ENCODE results near the gene GDI1. TPM values are rescaled to one million over a fixed set of nuclear protein-coding genes. Genes with fewer than 3 reads are reported as not detected.

GDI1 gene
- total RNA-seq, 1 donor from 2014 or later: 31.4 TPM

- DNase-seq (ENCODE audit: low spot score): no peak
- peak; percentile 64 for ATAC-seq
Measured at GRCh38 chrX:154458954-154459778, 22.2 kb downstream of the GDI1 start.

DNA sequence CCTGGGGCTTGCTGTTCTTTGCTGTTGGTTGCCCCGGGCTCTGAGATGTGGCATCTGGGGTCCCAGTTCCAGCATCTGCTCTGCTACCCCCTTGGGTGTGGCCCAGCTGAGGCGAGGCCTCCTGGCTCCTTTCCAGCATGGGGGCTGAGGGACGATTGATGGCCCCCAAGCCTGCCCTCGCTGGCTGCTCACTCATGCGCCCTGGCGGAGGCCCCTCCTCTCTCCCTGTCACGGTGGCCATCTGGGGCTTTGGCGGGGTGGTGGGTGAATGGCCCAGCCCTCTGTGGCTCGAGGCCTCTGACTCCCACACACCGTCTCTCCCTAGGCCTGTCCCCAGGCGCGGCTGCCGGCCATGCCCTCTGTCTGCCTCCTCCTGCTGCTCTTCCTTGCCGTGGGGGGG is 22.9 kb downstream of the GDI1 start:
- DNase-seq (ENCODE audit: low spot score) (no peak), ATAC-seq (no peak)

DNA sequence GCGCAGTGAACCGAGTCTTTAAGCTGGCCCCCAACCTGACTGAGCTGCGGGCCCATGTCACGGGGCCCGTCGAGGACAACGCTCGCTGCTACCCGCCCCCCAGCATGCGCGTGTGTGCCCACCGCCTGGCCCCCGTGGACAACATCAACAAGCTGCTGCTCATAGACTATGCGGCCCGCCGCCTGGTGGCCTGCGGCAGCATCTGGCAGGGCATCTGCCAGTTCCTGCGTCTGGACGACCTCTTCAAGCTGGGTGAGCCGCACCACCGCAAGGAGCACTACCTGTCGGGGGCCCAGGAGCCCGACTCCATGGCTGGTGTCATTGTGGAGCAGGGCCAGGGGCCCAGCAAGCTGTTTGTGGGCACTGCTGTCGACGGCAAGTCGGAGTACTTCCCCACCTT is 23.4 kb downstream of the GDI1 start:
- ATAC-seq (no peak), DNase-seq (ENCODE audit: low spot score) (no peak)

DNA sequence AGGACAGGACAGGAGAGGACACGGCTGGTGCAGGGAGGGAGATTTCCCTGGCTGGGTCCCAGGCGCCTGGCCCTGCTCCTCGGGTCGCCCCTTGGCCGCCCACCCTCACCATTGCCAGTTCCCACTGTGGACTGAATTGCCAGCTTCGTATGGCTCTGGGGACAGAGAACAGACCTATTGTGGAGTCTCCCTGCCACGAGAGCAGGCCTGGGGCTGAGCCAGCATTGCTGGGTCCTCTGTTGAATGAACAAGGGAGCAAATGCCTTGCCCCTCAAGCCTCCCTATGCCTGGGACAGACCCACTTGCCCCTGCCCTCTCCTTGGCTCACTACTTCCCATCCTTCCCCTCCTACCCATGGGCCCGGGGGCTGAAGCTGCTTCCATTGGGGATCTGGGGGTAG is 25.4 kb downstream of the GDI1 start:
- ATAC-seq: no peak
- no peak for DNase-seq (ENCODE audit: low spot score)

GRCh38 chrX:154463611-154464220 is 26.8 kb downstream of the GDI1 start:
- no peak for ATAC-seq
- no peak for DNase-seq (ENCODE audit: low spot score)

- ATAC-seq (no peak), DNase-seq (ENCODE audit: low spot score) (no peak)
Measured at GRCh38 chrX:154464806-154465365, 27.9 kb downstream of the GDI1 start.

GRCh38 chrX:154465601-154466000 is 28.6 kb downstream of the GDI1 start:
- no peak for ATAC-seq
- no peak for DNase-seq (ENCODE audit: low spot score)

- no peak for ATAC-seq
- DNase-seq (ENCODE audit: low spot score): no peak
Measured at GRCh38 chrX:154466036-154466435, 29.1 kb downstream of the GDI1 start.

DNA sequence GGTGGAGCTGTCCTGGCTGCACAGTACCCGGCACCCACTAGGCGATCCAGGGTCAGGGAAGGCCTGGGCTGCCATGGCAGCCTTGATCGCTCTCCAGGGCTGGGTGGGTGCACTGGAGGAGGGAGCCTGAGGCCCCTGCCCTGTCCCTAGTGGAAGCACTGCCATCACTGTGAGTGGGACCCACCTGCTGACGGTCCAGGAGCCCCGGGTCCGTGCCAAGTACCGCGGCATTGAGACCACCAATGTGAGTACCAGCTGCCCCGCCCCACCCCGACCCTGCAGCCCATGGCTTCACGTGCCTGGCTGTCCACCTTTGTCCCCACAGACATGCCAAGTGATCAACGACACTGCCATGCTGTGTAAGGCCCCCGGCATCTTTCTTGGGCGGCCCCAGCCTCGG is 30.0 kb downstream of the GDI1 start:
- no peak for ATAC-seq
- no peak for DNase-seq (ENCODE audit: low spot score)

GRCh38 chrX:154467556-154467955 is 30.6 kb downstream of the GDI1 start:
- ATAC-seq (no peak), DNase-seq (ENCODE audit: low spot score) (no peak)

DNA sequence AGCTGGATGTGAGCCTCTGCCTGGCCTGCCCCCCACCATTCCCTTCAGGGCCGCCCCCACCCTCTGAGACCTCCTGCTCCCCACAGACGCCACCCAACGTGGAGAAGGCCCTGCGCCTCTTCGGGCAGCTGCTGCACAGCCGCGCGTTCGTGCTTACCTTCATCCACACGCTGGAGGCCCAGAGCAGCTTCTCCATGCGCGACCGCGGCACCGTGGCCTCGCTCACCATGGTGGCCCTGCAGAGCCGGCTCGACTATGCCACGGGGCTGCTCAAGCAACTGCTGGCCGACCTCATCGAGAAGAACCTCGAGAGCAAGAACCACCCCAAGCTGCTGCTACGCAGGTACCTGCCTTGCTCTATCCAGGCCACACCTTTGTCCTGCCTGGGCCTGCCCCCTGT is 31.3 kb downstream of the GDI1 start:
- ATAC-seq (no peak), DNase-seq (ENCODE audit: low spot score) (no peak)

DNA sequence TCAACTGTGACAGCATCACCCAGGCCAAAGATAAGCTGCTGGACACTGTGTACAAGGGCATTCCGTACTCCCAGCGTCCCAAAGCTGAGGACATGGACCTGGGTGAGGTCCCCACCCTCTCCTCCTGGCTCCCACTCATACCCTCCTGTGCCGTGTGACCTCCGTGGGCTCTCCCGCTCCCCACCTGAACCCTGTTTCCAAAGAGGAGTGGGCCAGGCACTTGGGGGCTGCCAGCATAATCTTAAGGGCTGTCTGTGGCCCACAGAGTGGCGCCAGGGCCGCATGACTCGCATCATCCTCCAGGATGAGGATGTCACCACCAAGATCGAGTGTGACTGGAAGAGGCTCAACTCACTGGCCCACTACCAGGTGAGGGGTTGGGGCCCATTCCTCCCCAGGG is 32.2 kb downstream of the GDI1 start:
- DNase-seq (ENCODE audit: low spot score): no peak
- no peak for ATAC-seq

DNA sequence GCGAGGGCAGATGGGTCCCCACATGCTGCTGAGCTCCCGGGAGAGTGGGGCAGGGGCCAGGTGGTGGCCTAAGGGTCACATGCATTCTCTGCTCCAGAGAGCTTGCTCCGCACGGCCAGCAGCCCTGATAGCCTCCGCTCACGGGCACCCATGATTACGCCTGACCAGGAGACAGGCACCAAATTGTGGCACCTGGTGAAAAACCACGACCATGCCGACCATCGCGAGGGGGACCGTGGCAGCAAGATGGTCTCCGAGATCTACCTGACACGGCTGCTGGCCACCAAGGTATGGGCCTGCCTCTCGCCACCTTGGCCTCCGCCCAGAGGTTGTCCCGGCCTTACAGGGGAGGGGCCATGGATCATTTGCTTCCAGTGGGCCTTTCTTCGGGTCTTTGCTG is 32.9 kb downstream of the GDI1 start:
- no peak for ATAC-seq
- DNase-seq (ENCODE audit: low spot score): no peak

DNA sequence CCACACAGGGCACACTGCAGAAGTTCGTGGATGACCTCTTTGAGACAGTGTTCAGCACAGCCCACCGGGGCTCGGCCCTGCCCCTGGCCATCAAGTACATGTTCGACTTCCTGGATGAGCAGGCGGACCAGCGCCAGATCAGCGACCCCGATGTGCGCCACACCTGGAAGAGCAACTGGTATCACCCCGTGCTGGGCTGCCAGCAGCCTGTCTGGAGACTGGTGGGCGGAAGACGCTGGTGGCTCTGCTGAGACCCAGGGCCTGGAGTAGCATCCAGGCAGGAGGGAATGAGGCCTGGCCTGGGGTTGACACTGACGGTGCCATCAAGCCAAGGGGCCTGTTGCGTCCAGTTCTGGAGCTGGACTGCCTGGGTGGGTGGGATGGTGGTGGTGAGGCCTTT is 33.5 kb downstream of the GDI1 start:
- DNase-seq (ENCODE audit: low spot score) (no peak), ATAC-seq (no peak)

- DNase-seq (ENCODE audit: low spot score) (no peak), ATAC-seq (no peak)
Measured at GRCh38 chrX:154470914-154471568, 34.1 kb downstream of the GDI1 start.

GRCh38 chrX:154471839-154472684 is 35.1 kb downstream of the GDI1 start:
- DNase-seq (ENCODE audit: low spot score) (no peak), ATAC-seq (no peak)

DNA sequence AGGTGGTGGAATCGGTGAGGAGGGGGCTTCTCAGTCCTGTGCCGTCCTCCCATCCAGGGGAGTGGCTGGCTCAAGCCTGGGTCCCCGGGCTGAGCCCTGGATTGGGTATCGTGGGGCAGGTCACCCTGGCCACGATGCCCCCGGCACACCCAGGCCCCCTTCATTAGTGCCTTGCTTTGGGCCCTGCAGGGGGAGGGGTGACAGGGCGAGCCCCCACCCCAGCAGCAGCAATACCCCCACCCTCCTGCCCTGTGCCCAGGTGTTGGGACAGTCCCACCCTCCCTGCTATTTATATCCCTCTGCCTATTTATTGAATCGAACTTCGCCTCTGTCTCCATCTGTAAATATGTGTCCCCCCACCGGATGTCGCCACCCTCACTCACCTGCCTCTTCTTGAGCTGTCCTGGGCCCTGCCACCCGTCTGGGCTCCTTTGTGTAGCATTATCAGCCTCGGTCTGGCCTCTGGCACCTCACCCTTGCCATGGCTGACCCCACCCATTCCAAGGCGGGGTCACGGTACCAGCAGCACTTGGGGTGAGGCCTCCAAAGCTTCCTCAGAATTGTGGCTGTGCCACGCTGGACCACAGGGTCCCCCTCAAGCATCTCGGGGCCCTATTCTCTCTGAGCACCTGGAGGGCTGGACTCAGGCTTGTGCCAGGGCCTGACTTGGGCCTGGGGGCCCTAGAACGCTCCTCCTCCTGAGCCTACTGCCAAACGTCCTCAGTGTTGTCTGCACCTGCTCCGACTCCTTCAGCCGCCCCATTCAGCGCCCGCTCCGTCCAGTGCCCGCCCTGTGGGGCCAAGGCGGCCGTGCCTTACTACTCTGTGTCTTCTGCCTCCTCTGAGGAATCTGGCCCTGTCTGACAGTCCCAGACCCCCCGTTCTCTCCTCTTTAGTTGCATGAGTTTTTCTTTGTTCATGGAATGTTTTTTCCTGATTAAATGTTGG is 36.0 kb downstream of the GDI1 start:
- ATAC-seq (no peak), DNase-seq (ENCODE audit: low spot score) (no peak)

GRCh38 chrX:154473683-154474082 is 36.7 kb downstream of the GDI1 start:
- no peak for ATAC-seq
- no peak for DNase-seq (ENCODE audit: low spot score)

- DNase-seq (ENCODE audit: low spot score) (no peak), ATAC-seq (no peak)
Measured at GRCh38 chrX:154476821-154477220, 39.9 kb downstream of the GDI1 start.

All from left lobe of liver (tissue), 2 donors.